22Rv1 (cell line): ENCODE results near the gene MLLT1.

ENCODE experiments used
- H3K27ac ChIP-seq: fragments of 450-650 bp; 2 replicates; pipeline ENCODE4 v1.5.1; 2017
- ZFX ChIP-seq: fragments of 450-650 bp; IDR thresholded peaks from 2 replicates; pipeline ENCODE4 v1.6.1; 2017; ENCODE audit warnings: antibody characterized with exemption, borderline replicate concordance
- TF ChIP-seq, protein P1 (sequence below): fragments of 450-650 bp; IDR thresholded peaks from 2 replicates; pipeline ENCODE4 v1.5.1; 2017; ENCODE audit warnings: mild to moderate bottlenecking

MLLT1 gene

GRCh38 chr19:6227936-6228325, 51.8 kb downstream of the MLLT1 start:
- no peak overlapping the region for H3K27ac ChIP-seq
- TF ChIP-seq, protein P1, sequence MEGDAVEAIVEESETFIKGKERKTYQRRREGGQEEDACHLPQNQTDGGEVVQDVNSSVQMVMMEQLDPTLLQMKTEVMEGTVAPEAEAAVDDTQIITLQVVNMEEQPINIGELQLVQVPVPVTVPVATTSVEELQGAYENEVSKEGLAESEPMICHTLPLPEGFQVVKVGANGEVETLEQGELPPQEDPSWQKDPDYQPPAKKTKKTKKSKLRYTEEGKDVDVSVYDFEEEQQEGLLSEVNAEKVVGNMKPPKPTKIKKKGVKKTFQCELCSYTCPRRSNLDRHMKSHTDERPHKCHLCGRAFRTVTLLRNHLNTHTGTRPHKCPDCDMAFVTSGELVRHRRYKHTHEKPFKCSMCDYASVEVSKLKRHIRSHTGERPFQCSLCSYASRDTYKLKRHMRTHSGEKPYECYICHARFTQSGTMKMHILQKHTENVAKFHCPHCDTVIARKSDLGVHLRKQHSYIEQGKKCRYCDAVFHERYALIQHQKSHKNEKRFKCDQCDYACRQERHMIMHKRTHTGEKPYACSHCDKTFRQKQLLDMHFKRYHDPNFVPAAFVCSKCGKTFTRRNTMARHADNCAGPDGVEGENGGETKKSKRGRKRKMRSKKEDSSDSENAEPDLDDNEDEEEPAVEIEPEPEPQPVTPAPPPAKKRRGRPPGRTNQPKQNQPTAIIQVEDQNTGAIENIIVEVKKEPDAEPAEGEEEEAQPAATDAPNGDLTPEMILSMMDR: no peak
- no peak for TF ChIP-seq ZFX

- H3K27ac ChIP-seq: no peak overlapping the region
- TF ChIP-seq ZFX: no peak
- TF ChIP-seq, protein P1: no peak
Observed at GRCh38 chr19:6227156-6227935, 52.4 kb downstream of the MLLT1 start.

- H3K27ac ChIP-seq: no peak overlapping the region
Observed at GRCh38 chr19:6226444-6227155, 53.2 kb downstream of the MLLT1 start.

GRCh38 chr19:6226012-6226411, 53.8 kb downstream of the MLLT1 start:
- TF ChIP-seq, protein P1: no peak
- TF ChIP-seq ZFX: no peak
- H3K27ac ChIP-seq: no peak overlapping the region

More at GRCh38 chr19:6226444-6227155, 53.2 kb downstream of the MLLT1 start:
- TF ChIP-seq, protein P1: no peak
- TF ChIP-seq ZFX: no peak

DNA sequence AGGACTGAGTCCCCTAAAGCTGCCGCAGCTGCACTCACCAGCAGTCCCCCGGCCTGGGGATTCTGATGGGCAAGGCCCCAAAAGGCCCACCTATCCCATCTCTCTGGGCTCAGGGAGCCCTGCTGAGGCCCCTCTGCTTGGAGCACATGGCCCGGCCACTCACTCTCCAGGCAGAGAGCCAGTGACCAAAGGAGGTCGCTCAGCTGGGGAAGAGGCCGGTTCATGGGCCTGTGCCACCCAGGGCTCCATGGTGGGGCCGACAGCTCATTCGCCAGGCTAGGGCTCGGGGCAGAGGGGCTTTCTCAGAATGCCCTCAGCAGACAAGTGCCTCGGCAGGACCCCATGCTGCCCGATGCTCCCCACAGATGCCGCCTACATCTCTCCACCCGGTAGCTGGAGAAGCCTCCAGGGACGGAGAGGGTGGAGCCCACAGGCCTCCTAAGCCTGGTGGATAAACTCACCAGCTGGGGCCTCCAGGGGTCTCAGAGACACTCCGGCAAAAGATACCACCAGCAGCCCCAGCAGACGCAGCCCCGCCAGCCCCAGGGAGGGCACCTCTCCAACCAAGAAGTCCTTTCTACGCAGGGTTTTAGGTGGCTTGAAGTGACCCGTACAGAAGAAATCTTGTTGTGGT, 54.4 kb downstream of the MLLT1 start:
- no peak overlapping the region for H3K27ac ChIP-seq
- TF ChIP-seq, protein P1: no peak
- TF ChIP-seq ZFX: no peak

DNA sequence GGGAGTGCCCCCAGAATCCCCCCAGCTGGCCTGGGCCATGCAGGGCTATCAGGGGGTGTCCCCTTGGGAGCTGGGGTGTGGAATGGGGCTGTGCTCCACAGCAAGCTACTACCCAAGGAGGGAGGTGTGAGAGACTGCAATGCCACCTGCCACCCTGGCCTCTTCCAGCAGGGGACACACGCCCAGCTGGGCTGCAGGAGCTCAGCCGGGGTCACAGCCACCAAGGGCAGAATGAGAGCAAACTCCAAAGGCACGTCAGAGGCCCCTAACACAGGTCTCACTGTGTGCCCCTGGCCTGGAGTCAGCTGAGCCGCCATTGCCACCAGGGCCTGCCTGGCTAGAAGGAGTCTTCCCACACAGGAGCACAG, 55.5 kb downstream of the MLLT1 start:
- TF ChIP-seq, protein P1: no peak
- no peak for TF ChIP-seq ZFX
- no peak overlapping the region for H3K27ac ChIP-seq
